CD4-positive, alpha-beta T cell treated with Interferon alpha-2 for 1 hour (primary cell): Measurements from ENCODE around the gene TMEM63C.
A peak's percentile ranks its signal among the peaks of the same experiment; 100 is the strongest.

Experiments used
- DNase-seq, 2 donors: peaks; one replicate each; pipeline ENCODE4 v3.0.0-alpha.2; 2020 to 2022

The TMEM63C gene, protein sequence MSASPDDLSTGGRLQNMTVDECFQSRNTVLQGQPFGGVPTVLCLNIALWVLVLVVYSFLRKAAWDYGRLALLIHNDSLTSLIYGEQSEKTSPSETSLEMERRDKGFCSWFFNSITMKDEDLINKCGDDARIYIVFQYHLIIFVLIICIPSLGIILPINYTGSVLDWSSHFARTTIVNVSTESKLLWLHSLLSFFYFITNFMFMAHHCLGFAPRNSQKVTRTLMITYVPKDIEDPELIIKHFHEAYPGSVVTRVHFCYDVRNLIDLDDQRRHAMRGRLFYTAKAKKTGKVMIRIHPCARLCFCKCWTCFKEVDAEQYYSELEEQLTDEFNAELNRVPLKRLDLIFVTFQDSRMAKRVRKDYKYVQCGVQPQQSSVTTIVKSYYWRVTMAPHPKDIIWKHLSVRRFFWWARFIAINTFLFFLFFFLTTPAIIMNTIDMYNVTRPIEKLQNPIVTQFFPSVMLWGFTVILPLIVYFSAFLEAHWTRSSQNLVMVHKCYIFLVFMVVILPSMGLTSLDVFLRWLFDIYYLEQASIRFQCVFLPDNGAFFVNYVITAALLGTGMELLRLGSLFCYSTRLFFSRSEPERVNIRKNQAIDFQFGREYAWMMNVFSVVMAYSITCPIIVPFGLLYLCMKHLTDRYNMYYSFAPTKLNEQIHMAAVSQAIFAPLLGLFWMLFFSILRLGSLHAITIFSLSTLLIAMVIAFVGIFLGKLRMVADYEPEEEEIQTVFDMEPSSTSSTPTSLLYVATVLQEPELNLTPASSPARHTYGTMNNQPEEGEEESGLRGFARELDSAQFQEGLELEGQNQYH

DNA sequence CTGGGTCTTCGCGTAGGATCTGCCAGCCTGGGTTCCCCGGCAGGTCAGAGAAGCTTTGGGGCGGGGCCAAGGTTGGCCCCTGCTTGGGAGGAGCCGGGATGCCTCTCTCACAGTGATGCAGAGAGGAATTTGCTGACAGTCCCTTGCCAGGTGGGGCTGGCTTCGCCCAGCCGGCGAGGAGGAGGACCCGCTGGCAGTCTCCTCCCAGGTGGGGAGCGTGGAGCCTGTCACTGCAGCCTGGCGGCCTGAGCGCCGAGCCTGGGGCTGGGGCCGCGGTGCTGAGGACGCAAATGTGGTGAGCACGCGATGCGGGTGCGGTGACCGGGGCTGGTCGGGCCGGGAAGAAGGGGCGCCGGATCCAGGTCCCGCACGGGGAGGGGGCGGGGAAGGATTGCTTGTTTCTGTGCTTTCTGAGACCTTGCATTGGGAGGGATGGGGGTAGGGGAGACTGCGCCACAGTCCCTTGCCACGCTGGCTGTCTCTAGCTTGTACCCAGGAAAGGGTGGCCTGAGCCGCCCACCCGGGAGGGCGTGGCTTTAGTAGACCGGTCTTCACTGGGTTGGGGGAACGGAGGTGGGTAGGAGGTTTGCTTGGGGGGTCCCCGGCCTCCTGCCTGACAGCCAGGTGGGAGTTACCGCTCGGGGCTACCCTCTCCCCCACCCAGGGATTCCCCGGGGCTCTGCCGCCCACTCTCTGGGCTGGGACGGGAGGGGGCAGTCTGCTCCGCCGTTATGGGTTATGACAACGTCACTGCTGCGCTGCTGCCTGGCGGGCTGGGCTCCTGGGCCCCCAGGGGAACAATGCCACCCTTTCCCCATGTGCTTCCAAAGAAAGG is at the start of gene TMEM63C:
Gene TMEM63C (plus strand): TSS at position 196 of the 835 bp plus-strand sequence. CDS start 37,016 bp downstream, outside the sequence.
- DNase-seq: peak; percentile 65 to 67

GRCh38 chr14:77131871-77132486 is 49.6 kb upstream of the TMEM63C start:
- DNase-seq: no peak

DNA sequence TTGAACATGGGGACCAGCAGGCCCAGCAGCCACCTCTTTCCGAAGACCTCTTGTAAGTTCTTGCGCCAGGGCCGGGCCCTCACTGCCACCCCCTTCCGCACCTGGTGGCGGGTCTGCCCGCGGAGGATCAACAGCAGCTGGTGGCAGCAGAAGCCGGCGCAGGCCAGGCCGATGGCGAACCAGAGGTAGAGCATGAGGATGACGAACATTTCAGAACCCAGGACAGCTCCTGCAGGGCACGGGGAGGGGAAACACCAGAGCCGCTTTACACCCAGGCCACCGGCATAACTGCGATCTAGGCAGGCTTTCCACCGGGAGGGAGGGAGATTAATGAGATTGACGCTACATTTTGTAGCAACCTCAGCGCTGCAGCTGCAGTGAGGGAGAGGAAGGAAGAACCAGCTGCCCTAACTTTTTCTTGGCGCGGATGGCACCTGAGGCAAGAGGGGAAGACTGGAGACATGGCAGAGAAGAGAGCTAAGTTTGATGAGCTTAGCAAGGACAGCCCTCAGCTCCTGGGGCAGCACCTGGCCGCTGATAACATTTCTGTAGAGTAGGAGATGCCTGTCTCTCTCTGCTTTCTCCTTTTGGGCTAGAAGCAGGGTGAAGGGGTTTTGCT is 47.8 kb upstream of the TMEM63C start:
- DNase-seq: peak; percentile 44 to 51

GRCh38 chr14:77139022-77139421 is 42.6 kb upstream of the TMEM63C start:
- no peak for DNase-seq

DNA sequence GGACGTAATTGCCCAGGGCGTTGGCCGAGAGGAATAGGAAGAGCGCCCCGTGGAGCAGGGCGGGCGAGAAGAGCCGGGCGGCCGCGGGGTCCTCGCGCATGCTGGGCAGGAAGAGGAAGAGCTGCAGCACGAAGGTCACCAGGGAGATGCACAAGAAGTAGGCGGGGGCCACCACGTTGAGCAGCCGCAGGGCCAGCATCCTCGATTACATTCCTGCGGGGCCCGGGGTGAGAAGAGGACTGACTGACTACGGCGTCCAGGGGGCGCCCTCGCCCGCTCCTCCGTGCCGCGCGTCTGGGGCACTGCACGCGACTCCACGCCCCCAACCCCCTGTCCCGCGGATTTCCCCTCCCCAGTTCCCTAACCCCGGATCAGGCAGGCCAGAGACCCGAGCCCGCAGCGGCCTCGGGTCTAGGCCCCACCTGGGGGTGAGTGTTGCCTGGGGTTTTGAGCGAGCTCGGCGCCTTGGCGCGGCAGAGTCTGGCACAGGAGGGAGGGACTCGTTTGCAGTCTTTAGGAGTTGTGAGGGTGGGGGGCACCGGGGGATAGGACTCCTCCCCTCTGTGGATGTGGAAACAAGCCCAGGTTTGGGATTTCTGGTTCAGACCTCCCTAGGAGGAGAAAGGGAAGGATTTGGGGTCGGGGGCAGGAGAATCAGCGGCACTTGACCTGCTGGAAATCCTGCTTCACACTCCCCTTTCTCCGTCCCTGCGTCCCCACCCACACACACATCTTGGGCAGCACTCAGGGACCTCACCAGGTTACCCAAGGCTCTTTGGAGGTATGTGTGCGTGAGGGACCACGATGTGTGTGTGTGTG is 41.8 kb upstream of the TMEM63C start:
- peak; percentile 16 to 18 for DNase-seq

DNA sequence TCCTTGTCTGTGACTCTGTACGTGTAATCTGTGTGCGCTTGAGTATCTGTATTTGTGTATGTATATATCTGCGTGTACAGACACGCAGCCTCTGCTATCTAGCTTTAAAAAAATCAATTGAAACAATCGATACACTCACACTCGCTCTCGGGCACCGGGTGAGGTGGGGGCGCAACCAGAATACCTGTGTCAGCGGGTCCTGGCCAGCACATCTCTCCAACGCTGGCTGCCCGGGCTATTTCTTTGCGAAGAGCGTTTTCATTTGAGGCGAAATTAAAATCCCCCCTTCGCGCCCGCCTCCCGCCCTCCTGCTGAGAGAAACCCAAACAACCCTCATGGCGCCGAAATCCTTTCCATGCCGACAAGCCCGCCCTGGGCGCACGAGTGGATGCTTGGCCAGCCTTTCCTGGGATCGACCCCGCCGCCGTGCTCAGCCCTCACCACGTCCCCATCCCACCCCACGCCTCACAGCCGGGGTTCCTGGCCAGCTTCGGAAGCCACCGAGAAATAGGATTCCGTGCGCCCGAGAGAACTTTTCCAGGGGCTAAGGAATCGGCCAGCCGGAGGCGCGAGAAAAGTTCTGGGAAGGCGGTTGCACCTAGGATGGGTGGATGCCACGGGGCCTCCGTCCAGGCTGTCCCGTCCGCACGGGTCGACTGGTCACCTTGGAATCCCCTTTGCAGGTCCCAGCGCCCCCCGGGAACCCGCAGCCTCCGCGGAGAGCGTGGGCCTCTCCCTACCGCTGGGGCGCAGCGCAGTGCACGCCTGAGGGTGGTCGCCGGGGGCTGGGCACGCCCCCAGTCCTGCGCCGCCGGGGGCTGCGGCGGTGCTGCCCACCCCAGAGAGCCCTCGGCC is 41.0 kb upstream of the TMEM63C start:
- no peak for DNase-seq

DNA sequence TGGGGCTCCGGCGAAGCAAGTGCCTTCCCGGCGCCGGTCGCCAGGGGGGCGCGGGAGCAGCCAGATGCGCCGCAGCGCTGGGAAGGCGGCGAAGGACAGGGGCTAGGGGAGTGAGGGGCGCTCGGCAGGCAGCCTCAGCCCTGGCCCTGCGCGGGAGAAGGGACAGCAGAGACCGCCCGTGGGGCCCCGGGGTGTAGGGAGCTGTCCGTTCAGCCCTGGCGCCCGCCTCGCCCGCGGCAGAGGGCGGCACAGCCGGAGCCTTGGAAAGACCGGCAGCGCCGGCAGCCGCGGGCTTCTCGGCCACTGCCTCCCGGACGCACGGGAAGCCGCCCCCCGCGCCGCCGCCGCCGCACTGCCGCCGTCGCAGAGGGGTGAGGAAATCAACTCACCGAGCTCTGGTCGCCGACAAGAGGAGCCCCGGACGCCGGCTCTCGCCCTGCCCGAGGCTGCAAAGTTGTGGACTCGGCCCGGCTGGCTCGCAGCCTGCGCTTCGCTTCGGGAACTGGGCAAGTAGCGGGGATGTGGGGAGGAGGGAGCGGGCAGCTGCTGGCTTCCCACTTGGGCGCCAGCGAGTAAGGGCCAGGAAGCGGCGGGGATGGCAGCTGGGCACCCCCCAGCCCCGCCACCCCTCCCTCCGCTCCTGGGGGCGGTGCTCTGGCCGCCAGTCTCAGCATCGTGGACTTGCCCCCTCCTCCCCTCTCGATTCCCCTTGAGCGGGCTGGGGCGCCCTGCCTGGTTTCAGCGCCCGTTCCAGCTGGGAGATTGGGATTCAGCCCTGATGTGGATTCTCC is 40.2 kb upstream of the TMEM63C start, which contains the start of gene ZDHHC22:
Gene ZDHHC22 (minus strand): TSS at position 578 of the 791 bp plus-strand sequence. CDS start 2,053 bp downstream, outside the sequence.
- DNase-seq: no peak

DNA sequence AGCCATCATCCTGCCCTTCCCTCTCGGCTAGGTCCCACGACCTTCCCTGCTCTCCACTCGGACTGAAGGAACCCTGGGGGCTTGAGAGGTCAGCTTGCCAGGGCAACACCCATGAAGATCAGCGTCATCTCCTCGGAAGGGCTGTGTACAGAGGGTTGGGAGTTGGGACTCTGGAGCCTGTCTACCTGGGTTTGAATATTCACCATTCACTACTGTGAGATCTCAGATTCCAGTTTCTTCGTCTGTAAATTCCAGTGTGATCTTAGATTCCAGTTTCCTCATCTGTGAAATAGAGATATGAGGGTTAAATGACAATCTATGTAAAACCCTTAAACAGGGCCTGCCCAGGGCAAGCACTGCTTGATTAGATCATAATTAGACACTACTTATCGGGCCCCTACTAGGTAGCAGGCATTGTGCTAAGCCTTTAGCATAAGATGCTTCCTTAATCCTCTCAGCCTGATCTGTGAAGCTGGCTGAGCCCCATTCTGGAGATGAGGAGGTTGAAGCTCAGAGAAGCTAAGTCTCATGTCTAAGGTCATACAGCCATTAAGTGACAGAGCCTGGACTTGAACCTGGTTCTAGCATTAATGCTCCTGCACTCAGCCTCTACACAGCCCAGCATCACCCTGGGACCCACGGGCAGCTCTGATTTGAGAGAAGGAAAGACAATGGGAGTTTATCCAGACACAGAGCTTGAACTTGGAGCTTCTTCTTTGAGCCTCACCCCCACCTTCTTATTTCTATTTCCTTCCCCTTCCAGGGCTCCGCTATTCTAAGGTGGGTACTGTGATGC is 39.4 kb upstream of the TMEM63C start:
- DNase-seq: no peak

DNA sequence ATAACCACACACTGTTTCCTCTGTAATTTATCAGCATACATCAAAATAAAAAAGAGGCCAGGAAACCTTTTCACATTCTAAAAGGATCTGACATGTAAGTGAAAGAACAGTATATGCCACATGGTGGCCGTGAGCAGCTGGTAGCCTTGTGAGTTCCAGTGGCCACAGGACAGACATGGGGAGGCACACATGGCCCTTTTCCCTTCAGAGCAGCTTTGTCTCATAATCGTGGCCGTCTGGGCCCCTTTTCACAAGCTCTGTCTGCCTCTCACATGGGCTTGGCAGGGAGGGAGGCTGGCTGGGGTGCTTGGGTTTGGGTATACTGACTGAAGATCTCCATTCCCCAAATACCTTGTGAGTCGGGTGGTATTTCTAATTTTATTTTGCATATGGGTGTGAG is 38.5 kb upstream of the TMEM63C start:
- no peak for DNase-seq

DNA sequence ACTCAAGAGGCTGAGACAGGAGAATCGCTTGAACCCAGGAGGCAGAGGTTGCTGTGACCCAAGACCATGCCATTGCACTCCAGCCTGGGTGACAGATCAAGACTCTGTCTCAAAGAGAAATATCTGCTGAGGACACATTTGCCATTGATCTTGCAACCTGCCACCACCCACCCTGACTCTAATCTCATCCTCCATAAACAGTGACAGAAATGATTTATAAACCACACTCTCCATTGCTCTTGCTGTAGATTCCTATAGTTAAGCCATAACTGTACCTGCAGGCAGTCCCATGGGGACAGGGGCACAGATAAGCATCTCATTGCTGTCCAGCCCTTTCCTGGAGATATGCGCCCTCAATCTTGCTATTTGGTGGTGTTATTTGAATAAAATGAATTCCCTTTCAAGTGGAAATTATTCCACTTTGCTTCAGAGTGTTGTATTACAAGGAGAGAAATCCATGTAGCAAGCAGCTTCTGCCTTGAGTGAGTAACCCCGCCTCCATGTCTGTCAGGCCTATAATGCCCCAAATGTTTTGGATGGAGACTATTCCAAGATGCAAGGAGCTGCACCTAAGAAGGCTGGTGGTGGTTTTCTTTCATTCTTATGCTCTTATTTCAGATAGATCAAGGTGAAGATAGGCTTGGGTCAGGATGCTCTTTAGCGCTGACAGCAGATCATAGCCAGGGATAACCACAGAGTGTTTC is 37.0 kb upstream of the TMEM63C start:
- DNase-seq: no peak

DNA sequence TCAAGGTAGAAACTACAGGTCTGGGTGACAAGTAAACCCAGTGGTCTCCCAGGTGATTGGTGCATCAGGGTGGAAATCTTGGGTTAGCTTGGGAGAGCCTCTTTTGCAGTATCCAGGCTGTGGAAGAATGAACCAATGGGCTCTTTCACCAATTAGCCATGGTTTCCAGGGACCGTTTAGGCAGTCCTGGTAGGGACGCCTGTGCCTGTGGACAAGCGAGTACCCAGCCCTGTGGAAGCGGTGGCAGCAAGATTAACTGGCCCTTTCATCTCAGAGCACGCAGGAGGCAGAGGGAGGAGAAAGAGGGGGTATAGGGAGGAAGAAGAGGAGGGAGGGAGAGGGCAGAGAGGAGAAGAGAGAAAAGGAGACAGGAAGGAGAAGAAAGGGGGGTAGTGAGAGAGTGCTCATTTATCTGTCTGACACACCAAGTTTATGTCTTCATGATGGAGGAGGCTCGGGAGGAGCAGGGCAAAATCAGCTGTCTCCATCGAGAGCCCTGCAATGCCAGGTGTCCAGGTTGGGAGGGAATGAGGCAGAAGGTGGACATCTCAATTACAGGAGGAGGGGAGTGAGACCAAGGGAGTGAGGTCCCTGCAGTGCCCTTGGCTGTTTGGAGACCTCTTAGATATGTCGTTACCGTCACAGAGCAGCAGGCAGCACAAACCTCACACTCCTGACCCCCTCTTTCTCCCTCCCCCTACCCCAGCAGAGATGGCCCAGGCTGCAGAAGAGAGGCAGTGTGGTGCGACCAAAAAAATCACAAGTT is 35.4 kb upstream of the TMEM63C start:
- no peak for DNase-seq

- no peak for DNase-seq
Measured at GRCh38 chr14:77148510-77149231, 32.9 kb upstream of the TMEM63C start.

GRCh38 chr14:77151245-77151644 is 30.4 kb upstream of the TMEM63C start:
- no peak for DNase-seq

DNA sequence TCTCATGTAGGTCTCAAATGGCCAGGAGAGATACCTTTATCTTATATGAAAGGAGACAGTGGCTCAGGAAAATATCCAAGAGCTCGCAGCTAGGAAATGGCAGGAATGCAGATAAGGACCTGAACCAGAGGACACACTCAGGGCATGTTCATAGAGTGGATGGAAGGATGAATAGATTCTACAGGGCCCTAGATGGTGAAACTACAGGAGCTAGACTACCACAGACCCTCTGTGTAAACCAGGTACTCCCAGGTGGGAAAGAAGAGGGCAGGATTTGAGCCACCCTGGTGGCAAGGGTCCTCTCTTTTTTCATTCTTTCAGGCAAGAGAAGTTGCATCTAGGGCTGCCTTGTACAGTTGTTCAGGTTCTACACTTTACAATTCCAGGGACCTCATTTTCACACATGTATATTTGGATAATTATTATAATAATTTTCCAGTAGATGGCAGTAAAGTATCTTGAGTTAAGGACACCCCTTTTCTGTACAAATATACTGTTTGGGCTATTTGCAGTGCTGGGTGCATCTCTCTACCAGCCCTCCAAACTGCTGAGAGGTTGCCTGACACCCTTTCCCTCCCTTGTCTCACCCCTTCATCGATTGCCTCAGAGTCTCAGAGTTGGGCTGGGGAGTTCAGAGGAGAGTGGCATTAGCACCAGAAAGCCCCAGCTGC is 29.5 kb upstream of the TMEM63C start:
- DNase-seq: peak in 1 of 2 donors; percentile 21

DNA sequence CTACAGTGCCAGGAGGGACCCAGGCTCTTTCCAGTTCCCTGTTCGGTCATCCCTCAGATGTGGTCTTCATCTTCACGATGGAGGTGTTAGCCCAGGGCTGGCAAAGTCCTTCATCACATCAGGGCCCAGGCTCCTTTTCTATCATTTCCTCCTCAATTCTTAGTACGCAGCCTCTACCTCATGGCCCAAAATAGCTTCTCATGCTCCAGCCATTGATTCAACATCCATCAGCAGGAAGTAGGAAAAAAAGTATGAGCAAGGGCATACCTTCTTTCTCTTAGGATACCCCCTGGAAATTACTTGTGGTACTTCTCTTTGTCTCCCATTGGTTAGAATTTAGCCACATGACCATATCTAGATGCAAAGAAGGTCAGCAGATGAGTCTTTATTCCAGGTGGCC is 27.8 kb upstream of the TMEM63C start:
- DNase-seq: no peak

DNA sequence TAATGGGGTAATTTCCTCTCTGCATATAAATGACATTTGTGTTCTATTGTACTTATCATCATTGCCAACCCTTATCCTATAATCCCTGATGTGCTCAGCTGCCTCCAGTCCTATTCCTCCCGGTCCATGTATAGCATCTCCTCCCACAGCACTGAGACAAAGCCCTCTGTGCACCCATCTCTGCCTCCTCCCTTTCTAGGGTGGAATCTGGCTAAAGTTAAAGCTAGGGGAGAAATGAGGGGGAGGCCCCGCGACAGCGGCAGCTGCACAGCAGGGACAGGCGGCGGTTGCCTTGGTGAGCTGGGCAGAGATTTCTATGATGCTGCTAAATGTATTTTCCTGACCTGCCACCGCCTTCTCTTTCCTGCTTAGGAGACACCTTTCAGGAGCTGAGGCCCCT is 27.2 kb upstream of the TMEM63C start:
- no peak for DNase-seq
